Rectal smooth muscle tissue (tissue), 1 donor: ENCODE results near the gene ZNF829.

Experiments
- H3K27ac ChIP-seq: one replicate; pipeline ENCODE4 v1.7.0; 2013; ENCODE audit warnings: low read depth, low read length, inconsistent platforms
- H3K27me3 ChIP-seq: one replicate; pipeline ENCODE4 v1.7.0; 2013; ENCODE audit warnings: low read length; ENCODE audit not compliant: control insufficient read depth, insufficient read depth
- H3K36me3 ChIP-seq: one replicate; pipeline ENCODE4 v1.7.0; 2013; ENCODE audit warnings: low read length; ENCODE audit not compliant: control insufficient read depth, insufficient read depth
- H3K4me1 ChIP-seq: one replicate; pipeline ENCODE4 v1.7.0; 2013; ENCODE audit warnings: low read length; ENCODE audit not compliant: control insufficient read depth, insufficient read depth
- H3K4me3 ChIP-seq: one replicate; pipeline ENCODE4 v1.7.0; 2013; ENCODE audit warnings: low read length
- H3K9ac ChIP-seq: one replicate; pipeline ENCODE4 v1.7.0; 2013; ENCODE audit warnings: low read length

ZNF829 gene

GRCh38 chr19:36876993-36877938, 38.8 kb downstream of the ZNF829 start:
- H3K4me3 ChIP-seq, result peak overlapping the region; percentile 11
- no peaks in the 10 kb centered on the region for H3K27me3 ChIP-seq
- no peaks in the 10 kb centered on the region for H3K4me1 ChIP-seq
- H3K36me3 ChIP-seq, result peaks cover 34% of the 10 kb centered on the region
- H3K9ac ChIP-seq, result no peak overlapping the region
- H3K27ac ChIP-seq, result no peak overlapping the region

DNA sequence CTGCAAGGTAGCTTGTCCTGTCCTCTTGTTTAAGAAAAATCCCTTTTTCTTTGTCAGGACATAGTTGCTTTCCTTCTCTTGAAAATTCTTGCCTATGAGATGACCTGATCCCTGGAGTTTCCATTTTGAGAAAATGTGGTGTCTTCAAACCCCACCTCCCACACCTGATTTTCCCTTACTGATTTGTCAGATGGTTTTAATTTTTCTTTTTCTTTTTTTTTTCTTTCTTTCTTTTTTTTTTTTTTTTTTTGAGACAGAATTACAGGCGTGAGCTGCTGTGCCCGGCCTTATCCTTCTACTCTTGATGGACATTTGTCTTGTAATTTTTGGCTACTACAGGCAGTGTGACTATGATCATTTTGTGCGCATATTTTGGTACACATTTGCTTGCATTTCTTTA, 64.2 kb downstream of the ZNF829 start:
- H3K9ac ChIP-seq, result no peak overlapping the region
- H3K36me3 ChIP-seq, result peaks cover 2% of the 10 kb centered on the region
- H3K27me3 ChIP-seq, result no peaks in the 10 kb centered on the region
- no peak overlapping the region for H3K27ac ChIP-seq
- H3K4me1 ChIP-seq, result peaks cover 2% of the 10 kb centered on the region
- peak overlapping the region; percentile 94 for H3K4me3 ChIP-seq

DNA sequence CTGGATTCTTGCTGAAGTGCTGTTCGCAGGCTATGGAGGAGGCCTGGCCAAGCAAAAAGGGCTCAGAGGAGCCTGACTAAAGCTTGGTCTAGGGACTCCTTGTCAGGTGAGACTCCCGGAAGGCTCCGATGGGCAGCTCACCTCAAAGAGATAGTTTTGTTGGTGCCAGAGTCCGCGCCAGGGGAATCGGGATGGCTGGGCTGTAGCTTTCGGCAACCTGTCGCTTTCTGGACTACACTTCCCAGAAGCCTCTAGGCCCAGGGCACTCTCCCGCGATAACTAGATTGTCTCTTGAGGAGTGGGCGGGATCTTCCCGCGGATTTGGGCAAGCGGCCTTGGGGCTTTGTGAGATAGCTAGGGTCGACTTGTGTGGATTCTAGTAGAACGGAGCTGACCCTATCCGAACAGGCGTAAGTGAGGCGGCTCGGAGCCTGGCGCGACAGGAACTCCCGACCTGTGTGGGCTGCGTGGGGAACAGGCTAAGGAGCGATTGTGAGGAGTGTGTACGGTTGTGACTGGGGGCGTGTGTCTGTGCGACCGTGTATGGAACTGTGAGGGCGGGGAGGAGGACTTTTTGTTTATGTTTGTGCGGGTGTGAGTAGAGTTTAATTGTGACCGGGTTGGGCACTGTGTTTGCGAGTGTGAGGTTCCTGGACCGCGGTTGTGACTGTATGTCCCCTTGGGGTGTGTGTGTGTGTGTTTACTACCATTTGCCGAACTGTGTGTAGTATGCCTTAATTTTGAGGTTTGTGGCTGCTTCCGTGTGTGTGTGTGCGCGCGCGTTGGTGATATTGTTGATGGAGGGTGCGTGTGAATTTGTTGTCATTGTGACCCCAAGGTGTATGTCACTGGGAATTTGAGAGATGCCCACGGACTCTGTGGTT, 65.3 kb downstream of the ZNF829 start, which contains the start of gene ZNF345:
TSS of gene ZNF345 (plus strand) at position 318 of the 884 bp plus-strand sequence. CDS start 25,955 bp downstream, outside the sequence.
- Histone ChIP-seq H3K9ac (peak within 1 kb of the TSS; percentile 88), H3K4me3 (peak within 1 kb of the TSS; percentile 94), H3K27ac (peak within 1 kb of the TSS; percentile 86), H3K4me1 (peaks cover 2% of the 10 kb centered on the region), H3K36me3 (peaks cover 2% of the 10 kb centered on the region), H3K27me3 (no peaks in the 10 kb centered on the region)

DNA sequence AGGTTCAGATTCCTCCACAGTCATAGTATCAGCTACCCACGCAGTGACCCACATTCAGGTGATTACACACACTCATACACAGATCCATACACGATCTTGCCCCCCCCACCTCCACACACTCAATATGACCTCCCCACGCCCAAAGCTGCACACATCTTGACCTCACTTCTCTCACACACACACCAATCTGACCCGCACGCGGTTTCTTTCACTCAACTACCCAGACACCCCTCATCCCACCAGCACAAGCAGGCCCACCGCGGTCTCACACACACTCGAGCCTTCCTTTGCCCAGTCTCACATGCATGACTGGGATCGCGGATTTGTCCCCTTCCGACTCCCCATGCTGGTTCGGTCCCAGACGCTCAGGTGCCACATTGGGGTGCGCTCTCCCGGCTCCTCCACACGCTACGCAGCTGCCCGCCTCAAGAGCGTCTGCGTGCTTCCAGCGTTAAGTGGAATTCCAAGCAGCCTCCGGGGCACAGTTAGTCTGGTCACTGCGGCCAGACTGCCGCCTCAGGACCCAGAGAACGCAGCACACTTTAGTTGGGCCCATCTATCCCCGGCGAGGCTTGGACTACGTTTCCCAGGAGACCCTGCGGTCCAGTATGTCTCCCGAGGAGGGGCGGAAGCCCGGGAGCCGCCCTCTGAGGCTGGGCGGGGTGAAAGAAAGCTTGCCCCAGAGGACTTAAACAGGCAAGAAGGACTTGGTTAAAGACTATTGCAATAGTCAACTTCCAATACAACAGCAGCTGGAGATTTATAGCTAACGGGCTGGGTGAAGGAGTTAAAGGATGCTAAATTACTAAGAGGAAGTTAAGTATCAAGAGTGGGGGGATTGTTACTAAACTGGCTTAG, 66.2 kb downstream of the ZNF829 start:
- H3K27me3 ChIP-seq, result no peaks in the 10 kb centered on the region
- peak overlapping the region; percentile 86 for H3K27ac ChIP-seq
- H3K4me3 ChIP-seq, result peak overlapping the region; percentile 94
- H3K9ac ChIP-seq, result peak overlapping the region; percentile 59
- peaks cover 2% of the 10 kb centered on the region for H3K36me3 ChIP-seq
- H3K4me1 ChIP-seq, result peaks cover 2% of the 10 kb centered on the region

GRCh38 chr19:36847968-36848367, 68.1 kb downstream of the ZNF829 start:
- peaks cover 2% of the 10 kb centered on the region for H3K4me1 ChIP-seq
- no peak overlapping the region for H3K9ac ChIP-seq
- no peak overlapping the region for H3K4me3 ChIP-seq
- no peaks in the 10 kb centered on the region for H3K36me3 ChIP-seq
- H3K27ac ChIP-seq, result no peak overlapping the region
- no peaks in the 10 kb centered on the region for H3K27me3 ChIP-seq

- peaks cover 7% of the 10 kb centered on the region for H3K36me3 ChIP-seq
These were observed 77.2 kb downstream of the ZNF829 start for GRCh38 chr19:36838784-36839324.

More at GRCh38 chr19:36838784-36839324, 77.2 kb downstream of the ZNF829 start:
- H3K4me1 ChIP-seq, result no peaks in the 10 kb centered on the region
- no peak overlapping the region for H3K9ac ChIP-seq
- H3K27ac ChIP-seq, result peak overlapping the region; percentile 85
- H3K4me3 ChIP-seq, result peak overlapping the region; percentile 79
- no peaks in the 10 kb centered on the region for H3K27me3 ChIP-seq
